Lung microvascular endothelial cell (primary cell): ENCODE results near the gene ARSI. TPM values are rescaled to one million over a fixed set of nuclear protein-coding genes. Genes with fewer than 3 reads are reported as not detected.

Experiments
- DNase-seq, 2 donors: peaks; one replicate each; pipeline versions ENCODE4 v3.0.0 to v3.0.0-alpha.2; 2010; ENCODE audit warnings: low read depth in 2 of 2
- total RNA-seq: library from RNA; depleted of rRNA; stranded (reverse); fragments of >200 nt; gene quantifications from 2 replicates; pipeline ENCODE4 v1.2.1, GENCODE V29; 2014

ARSI gene
- total RNA-seq, 1 donor from 2014 or later, result not detected

GRCh38 chr5:150294551-150295071 lies 8.1 kb downstream of the ARSI start:
- no peak for DNase-seq

- DNase-seq, result no peak
These were observed 9.4 kb downstream of the ARSI start for GRCh38 chr5:150293091-150293941.

- no peak for DNase-seq
These were observed 11.0 kb downstream of the ARSI start for GRCh38 chr5:150291388-150292385.

GRCh38 chr5:150289551-150290390 lies 12.9 kb downstream of the ARSI start, which contains the start of gene CAMK2A:
Gene CAMK2A, minus strand, starts transcription at chr5:150289773. Its CDS starts 148 bp downstream, at chr5:150289625.
- DNase-seq, result no peak

GRCh38 chr5:150288791-150289190 lies 13.9 kb downstream of the ARSI start:
- no peak for DNase-seq

GRCh38 chr5:150288361-150288760 lies 14.3 kb downstream of the ARSI start:
- DNase-seq, result no peak

- DNase-seq, result peak in 1 of 2 donors; percentile 32
These were observed 15.9 kb downstream of the ARSI start for GRCh38 chr5:150286820-150287219.

GRCh38 chr5:150285114-150285513 lies 17.6 kb downstream of the ARSI start:
- DNase-seq, result no peak

- no peak for DNase-seq
These were observed 18.4 kb downstream of the ARSI start for GRCh38 chr5:150284311-150284710.

- DNase-seq, result no peak
These were observed 18.8 kb downstream of the ARSI start for GRCh38 chr5:150283904-150284303.

GRCh38 chr5:150281987-150282386 lies 20.7 kb downstream of the ARSI start:
- no peak for DNase-seq

GRCh38 chr5:150279330-150280020 lies 23.2 kb downstream of the ARSI start:
- DNase-seq, result no peak

- DNase-seq, result peak in 1 of 2 donors; percentile 29
These were observed 23.8 kb downstream of the ARSI start for GRCh38 chr5:150278916-150279315.

- no peak for DNase-seq
These were observed 24.5 kb downstream of the ARSI start for GRCh38 chr5:150278046-150278730.

GRCh38 chr5:150277043-150277442 lies 25.7 kb downstream of the ARSI start:
- no peak for DNase-seq

GRCh38 chr5:150274811-150275210 lies 27.9 kb downstream of the ARSI start:
- DNase-seq, result no peak

- peak; percentile 18 to 31 for DNase-seq
These were observed 30.2 kb downstream of the ARSI start for GRCh38 chr5:150272531-150272930.

GRCh38 chr5:150271923-150272322 lies 30.8 kb downstream of the ARSI start:
- DNase-seq, result peak in 1 of 2 donors; percentile 12

- DNase-seq, result no peak
These were observed 31.4 kb downstream of the ARSI start for GRCh38 chr5:150271296-150271692.
